SK-N-MC (cell line): ENCODE data around the gene TAF3.

Experiments
- EZH2 ChIP-seq: fragments of 200-600 bp; sonication (generic); IDR thresholded peaks from one replicate; pipeline ENCODE4 v1.6.1; 2017; ENCODE audit warnings: antibody characterized with exemption
- POLR2AphosphoS5 ChIP-seq: IDR thresholded peaks from 2 replicates; pipeline ENCODE4 v1.6.1; 2012; ENCODE audit warnings: mild to moderate bottlenecking, low read depth, low read length, borderline replicate concordance

DNA sequence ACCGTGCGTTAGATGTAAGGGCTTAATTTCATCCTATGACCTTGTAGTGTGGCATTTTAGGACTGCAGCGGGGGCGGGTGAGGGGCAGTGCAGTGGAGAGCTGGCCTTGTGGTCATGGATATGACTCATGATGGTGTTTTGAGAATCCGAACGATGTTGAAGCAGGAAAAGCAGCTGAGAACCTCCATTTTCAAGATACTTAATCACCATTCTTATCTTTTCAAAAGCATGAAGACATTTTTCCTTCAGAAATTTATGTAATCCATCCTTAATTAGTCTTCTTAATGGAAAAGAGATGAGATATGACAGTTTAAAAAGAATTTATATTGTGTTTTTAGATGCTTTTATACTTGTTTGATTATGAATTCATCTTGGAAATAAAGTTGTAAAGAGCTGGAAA lies 20.7 kb upstream of the TAF3 start:
- TF ChIP-seq POLR2AphosphoS5, result no peak
- TF ChIP-seq EZH2, result no peak
